NB4 (cell line): ENCODE data around the gene PRRC2A.

Experiments used
- POLR2A ChIP-seq: IDR thresholded peaks from 2 replicates; pipeline ENCODE4 v1.6.1; 2011; ENCODE audit warnings: mild to moderate bottlenecking; ENCODE audit not compliant: insufficient read length; ENCODE audit errors: extremely low read depth
- TF ChIP-seq, protein P1 (sequence below): IDR thresholded peaks from one replicate; pipeline ENCODE4 v1.5.1; 2012; ENCODE audit warnings: low read depth, low read length

- TF ChIP-seq, protein P1, sequence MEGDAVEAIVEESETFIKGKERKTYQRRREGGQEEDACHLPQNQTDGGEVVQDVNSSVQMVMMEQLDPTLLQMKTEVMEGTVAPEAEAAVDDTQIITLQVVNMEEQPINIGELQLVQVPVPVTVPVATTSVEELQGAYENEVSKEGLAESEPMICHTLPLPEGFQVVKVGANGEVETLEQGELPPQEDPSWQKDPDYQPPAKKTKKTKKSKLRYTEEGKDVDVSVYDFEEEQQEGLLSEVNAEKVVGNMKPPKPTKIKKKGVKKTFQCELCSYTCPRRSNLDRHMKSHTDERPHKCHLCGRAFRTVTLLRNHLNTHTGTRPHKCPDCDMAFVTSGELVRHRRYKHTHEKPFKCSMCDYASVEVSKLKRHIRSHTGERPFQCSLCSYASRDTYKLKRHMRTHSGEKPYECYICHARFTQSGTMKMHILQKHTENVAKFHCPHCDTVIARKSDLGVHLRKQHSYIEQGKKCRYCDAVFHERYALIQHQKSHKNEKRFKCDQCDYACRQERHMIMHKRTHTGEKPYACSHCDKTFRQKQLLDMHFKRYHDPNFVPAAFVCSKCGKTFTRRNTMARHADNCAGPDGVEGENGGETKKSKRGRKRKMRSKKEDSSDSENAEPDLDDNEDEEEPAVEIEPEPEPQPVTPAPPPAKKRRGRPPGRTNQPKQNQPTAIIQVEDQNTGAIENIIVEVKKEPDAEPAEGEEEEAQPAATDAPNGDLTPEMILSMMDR: no peak
- TF ChIP-seq POLR2A: no peak
Measured at GRCh38 chr6:31666337-31666965, 45.9 kb downstream of the PRRC2A start.
